ENCODE data around the gene CYP2W1. TPM values are rescaled to one million over a fixed set of nuclear protein-coding genes. Genes with fewer than 3 reads are reported as not detected.

The CYP2W1 gene
- total and polyA plus RNA-seq, 12 donors: 0.70 to 71.0 (median 41.6) TPM

GRCh38 chr7:1013581-1013980, 30.6 kb downstream of the CYP2W1 start:
- no peaks in the 10 kb centered on the region for H3K27me3 ChIP-seq
- H3K4me3 ChIP-seq: no peak overlapping the region
- H3K27ac ChIP-seq: no peak overlapping the region
- 79 to 91% (median 87%) methylated on average over 10 to 11 of the region's 11 CpGs for WGBS, 4 donors
- intact Hi-C loops (cut with DNase I): no loop called here
- no peaks in the 10 kb centered on the region for H3K4me1 ChIP-seq (replicated peaks in 1 of 2)
- peaks cover 0 to 7% of the 10 kb centered on the region in 2 donors for H3K36me3 ChIP-seq (replicated peaks in 1 of 2)
- DNase-seq: no peak
- no peak for TF ChIP-seq CTCF (IDR thresholded peaks at IDR 0.05)
- TF ChIP-seq POLR2A (IDR thresholded peaks at IDR 0.05): no peak
- H3K9me3 ChIP-seq (replicated peaks in 1 of 3): no peaks in the 10 kb centered on the region

GRCh38 chr7:1014681-1015080, 31.7 kb downstream of the CYP2W1 start:
- Histone ChIP-seq H3K4me1 (replicated peaks in 1 of 2) (no peaks in the 10 kb centered on the region), H3K27me3 (no peaks in the 10 kb centered on the region), H3K27ac (no peak overlapping the region), H3K4me3 (no peak overlapping the region), H3K36me3 (replicated peaks in 1 of 2) (peaks cover 0 to 3% of the 10 kb centered on the region in 2 donors), H3K9me3 (replicated peaks in 1 of 3) (no peaks in the 10 kb centered on the region)
- no peak for DNase-seq
- 91 to 96% (median 92%) methylated on average over 8 to 20 of the region's 20 CpGs for WGBS, 4 donors
- TF ChIP-seq CTCF (IDR thresholded peaks at IDR 0.05) (no peak), POLR2A (IDR thresholded peaks at IDR 0.05) (no peak)
- intact Hi-C loops (cut with DNase I): no loop called here

- no peaks in the 10 kb centered on the region for H3K27me3 ChIP-seq
- H3K36me3 ChIP-seq (replicated peaks in 1 of 2): no peaks in the 10 kb centered on the region
- H3K4me3 ChIP-seq: no peak overlapping the region
- no peaks in the 10 kb centered on the region for H3K9me3 ChIP-seq (replicated peaks in 1 of 3)
- 64 to 79% (median 74%) methylated on average over 8 to 28 of the region's 28 CpGs for WGBS, 4 donors
- H3K27ac ChIP-seq: no peak overlapping the region
- TF ChIP-seq POLR2A (IDR thresholded peaks at IDR 0.05): no peak
- TF ChIP-seq CTCF (IDR thresholded peaks at IDR 0.05): no peak
- intact Hi-C loops (cut with DNase I): no loop called here
- no peaks in the 10 kb centered on the region for H3K4me1 ChIP-seq (replicated peaks in 1 of 2)
- DNase-seq: peak in 1 of 7 donors; percentile 55
These were observed 32.5 kb downstream of the CYP2W1 start for GRCh38 chr7:1015196-1016121.

- intact Hi-C loops (cut with DNase I): no loop called here
- Histone ChIP-seq H3K4me3 (no peak overlapping the region), H3K27ac (no peak overlapping the region), H3K27me3 (no peaks in the 10 kb centered on the region), H3K36me3 (replicated peaks in 1 of 2) (no peaks in the 10 kb centered on the region), H3K4me1 (replicated peaks in 1 of 2) (no peaks in the 10 kb centered on the region), H3K9me3 (replicated peaks in 1 of 3) (no peaks in the 10 kb centered on the region)
- TF ChIP-seq POLR2A (IDR thresholded peaks at IDR 0.05) (no peak), CTCF (IDR thresholded peaks at IDR 0.05) (no peak)
- WGBS, 4 donors: 87 to 95% (median 94%) methylated on average over 15 to 51 of the region's 51 CpGs
- no peak for DNase-seq
These were observed 33.9 kb downstream of the CYP2W1 start for GRCh38 chr7:1016577-1017531.
